Esophagus squamous epithelium (tissue), 4 donors: ENCODE results near the gene TMEM119.

Experiments used
- CTCF ChIP-seq, 6 experiments: fragments of 450-650 bp in 4 of 6; fragments of 200-600 bp in 2 of 6; sonication (generic) in 2 of 6; IDR thresholded peaks; one replicate each; pipeline ENCODE4 v1.5.1; 2016 to 2019; ENCODE audit warnings: antibody characterized with exemption in 6 of 6, mild to moderate bottlenecking in 4 of 6, moderate library complexity in 4 of 6
- POLR2A ChIP-seq, 4 donors: fragments of 450-650 bp; IDR thresholded peaks; one replicate each; pipeline ENCODE4 v1.6.1; 2017; ENCODE audit warnings: antibody characterized with exemption in 4 of 4, mild to moderate bottlenecking in 4 of 4, moderate library complexity in 3 of 4

GRCh38 chr12:108621161-108621560 is 23.3 kb upstream of the TMEM119 start:
- TF ChIP-seq CTCF (IDR thresholded peaks at IDR 0.05) (no peak), POLR2A (IDR thresholded peaks at IDR 0.05) (no peak)
